Stimulated activated CD4-positive, alpha-beta T cell treated with anti-CD3 and anti-CD28 coated beads, Interleukin-4, amount 100 ng/mL, for 48 hours (primary cell): ENCODE measurements around the gene PDLIM4.
A peak's percentile ranks its signal among the peaks of the same experiment; 100 is the strongest.

Source experiments
- DNase-seq, 2 donors: peaks; one replicate each; pipeline ENCODE4 v3.0.0-alpha.2; 2020; ENCODE audit warnings: low read depth in 2 of 2

PDLIM4 gene

GRCh38 chr5:132283423-132284043 is 26.0 kb downstream of the PDLIM4 start:
- no peak for DNase-seq

- DNase-seq = no peak
Observed at GRCh38 chr5:132289097-132289496, 31.6 kb downstream of the PDLIM4 start.

GRCh38 chr5:132291026-132291425 is 33.5 kb downstream of the PDLIM4 start:
- no peak for DNase-seq

GRCh38 chr5:132293066-132293991 is 35.8 kb downstream of the PDLIM4 start:
- peak; percentile 65 to 79 for DNase-seq

GRCh38 chr5:132293992-132294727 is 36.7 kb downstream of the PDLIM4 start, which contains the start of gene SLC22A4:
TSS of gene SLC22A4 (plus strand) at chr5:132294394. CDS start at chr5:132294617, 223 bp downstream.
- peak; percentile 75 to 85 for DNase-seq

GRCh38 chr5:132294728-132295504 is 37.4 kb downstream of the PDLIM4 start:
- DNase-seq = peak; percentile 66 to 77

GRCh38 chr5:132295505-132296411 is 38.3 kb downstream of the PDLIM4 start:
- DNase-seq = no peak

- no peak for DNase-seq
Observed at GRCh38 chr5:132296412-132297016, 39.0 kb downstream of the PDLIM4 start.

GRCh38 chr5:132297211-132297940 is 39.9 kb downstream of the PDLIM4 start:
- DNase-seq = no peak

- no peak for DNase-seq
Observed at GRCh38 chr5:132298298-132299212, 41.1 kb downstream of the PDLIM4 start.

- no peak for DNase-seq
Observed at GRCh38 chr5:132299917-132300316, 42.4 kb downstream of the PDLIM4 start.

GRCh38 chr5:132300577-132301343 is 43.3 kb downstream of the PDLIM4 start:
- no peak for DNase-seq

- no peak for DNase-seq
Observed at GRCh38 chr5:132301344-132302271, 44.1 kb downstream of the PDLIM4 start.

- no peak for DNase-seq
Observed at GRCh38 chr5:132302413-132302812, 44.9 kb downstream of the PDLIM4 start.

GRCh38 chr5:132303589-132303988 is 46.1 kb downstream of the PDLIM4 start:
- DNase-seq = no peak

- no peak for DNase-seq
Observed at GRCh38 chr5:132305420-132305819, 47.9 kb downstream of the PDLIM4 start.
